ENCODE data around the gene RAB3GAP1. TPM values are rescaled to one million over a fixed set of nuclear protein-coding genes. Genes with fewer than 3 reads are reported as not detected.
"Not testable (repeated sequence)": the region's sequence is repeated elsewhere in the genome, so short reads cannot be mapped to it uniquely, and the experiment has no call there.

RAB3GAP1 gene
- total RNA-seq, 1 experiment from 2014 or later = 50.6 TPM

DNA sequence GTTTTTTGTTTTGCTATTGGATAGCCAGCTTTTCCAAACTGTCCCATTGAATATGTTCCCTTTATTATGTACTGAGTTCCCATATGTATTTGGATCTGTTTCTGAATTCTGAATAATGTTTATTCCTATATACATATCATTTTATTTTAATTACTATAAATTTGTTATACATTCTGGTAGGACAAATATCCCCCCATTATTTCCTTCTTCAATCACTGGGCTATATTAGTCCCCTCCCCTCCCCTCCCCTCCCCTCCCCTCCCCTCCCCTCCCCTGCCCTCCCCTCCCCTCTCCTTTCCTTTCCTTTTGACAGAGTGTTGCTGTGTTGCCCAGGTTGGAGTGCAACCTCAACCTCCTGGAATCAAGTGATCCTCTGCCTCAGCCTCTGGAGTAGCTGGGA, 26.3 kb downstream of the RAB3GAP1 start:
- H3K27me3 Mint-ChIP-seq (ENCODE audit: unreplicated experiment) = no peaks in the 10 kb centered on the region
- intact Hi-C loops (cut with micrococcal nuclease; ENCODE audit: unreplicated experiment) = no loop called here
- H3K27ac Mint-ChIP-seq (ENCODE audit: unreplicated experiment) = no peak overlapping the region
- no TSS peak for BruUV-seq (replicated peaks)
- CTCF ChIA-PET = interaction anchor here (0.7 kb wide), 1 partner anchor 8 kb away, joined by 5 read pairs; no protein-coding TSS in a partner anchor
- H3K9me3 Mint-ChIP-seq (ENCODE audit: low read depth, unreplicated experiment) = peaks cover 4% of the 10 kb centered on the region
- H3K4me1 Mint-ChIP-seq (ENCODE audit: low read depth, unreplicated experiment) = peaks cover 15% of the 10 kb centered on the region
- TF ChIP-seq, protein P1, sequence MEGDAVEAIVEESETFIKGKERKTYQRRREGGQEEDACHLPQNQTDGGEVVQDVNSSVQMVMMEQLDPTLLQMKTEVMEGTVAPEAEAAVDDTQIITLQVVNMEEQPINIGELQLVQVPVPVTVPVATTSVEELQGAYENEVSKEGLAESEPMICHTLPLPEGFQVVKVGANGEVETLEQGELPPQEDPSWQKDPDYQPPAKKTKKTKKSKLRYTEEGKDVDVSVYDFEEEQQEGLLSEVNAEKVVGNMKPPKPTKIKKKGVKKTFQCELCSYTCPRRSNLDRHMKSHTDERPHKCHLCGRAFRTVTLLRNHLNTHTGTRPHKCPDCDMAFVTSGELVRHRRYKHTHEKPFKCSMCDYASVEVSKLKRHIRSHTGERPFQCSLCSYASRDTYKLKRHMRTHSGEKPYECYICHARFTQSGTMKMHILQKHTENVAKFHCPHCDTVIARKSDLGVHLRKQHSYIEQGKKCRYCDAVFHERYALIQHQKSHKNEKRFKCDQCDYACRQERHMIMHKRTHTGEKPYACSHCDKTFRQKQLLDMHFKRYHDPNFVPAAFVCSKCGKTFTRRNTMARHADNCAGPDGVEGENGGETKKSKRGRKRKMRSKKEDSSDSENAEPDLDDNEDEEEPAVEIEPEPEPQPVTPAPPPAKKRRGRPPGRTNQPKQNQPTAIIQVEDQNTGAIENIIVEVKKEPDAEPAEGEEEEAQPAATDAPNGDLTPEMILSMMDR (IDR thresholded peaks at IDR 0.05; ENCODE audit: unreplicated experiment) = no peak
- H3K4me3 Mint-ChIP-seq (ENCODE audit: low read depth, unreplicated experiment) = no peak overlapping the region
- DNase-seq = no peak
- H3K36me3 Mint-ChIP-seq (ENCODE audit: insufficient read depth, unreplicated experiment) = peaks cover 21% of the 10 kb centered on the region

DNA sequence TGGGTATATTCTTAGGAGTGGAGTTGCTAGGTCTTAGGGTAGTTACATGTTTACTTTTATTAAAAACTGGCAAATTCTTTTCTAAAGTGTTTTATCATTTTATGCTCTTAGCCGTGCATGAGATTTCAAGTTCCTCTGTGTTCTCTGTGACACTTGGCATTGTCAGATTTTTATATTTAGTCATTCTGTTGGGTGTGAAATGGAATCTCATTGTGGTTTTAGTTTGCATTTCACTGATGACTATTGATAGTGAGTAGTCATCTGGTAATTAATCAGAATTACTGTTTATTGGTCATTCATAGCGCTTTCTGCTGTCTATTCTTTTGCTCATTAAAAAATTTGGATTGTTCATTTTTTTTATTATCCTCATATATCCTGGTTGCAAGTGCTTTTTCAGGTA, 34.1 kb downstream of the RAB3GAP1 start:
- peaks cover 14% of the 10 kb centered on the region for H3K36me3 Mint-ChIP-seq (ENCODE audit: insufficient read depth, unreplicated experiment)
- peaks cover 18% of the 10 kb centered on the region for H3K4me1 Mint-ChIP-seq (ENCODE audit: low read depth, unreplicated experiment)
- DNase-seq = no peak
- H3K4me3 Mint-ChIP-seq (ENCODE audit: low read depth, unreplicated experiment) = no peak overlapping the region
- CTCF ChIA-PET = no interaction called here
- H3K27me3 Mint-ChIP-seq (ENCODE audit: unreplicated experiment) = no peaks in the 10 kb centered on the region
- no TSS peak for BruUV-seq (replicated peaks)
- no peaks in the 10 kb centered on the region for H3K9me3 Mint-ChIP-seq (ENCODE audit: low read depth, unreplicated experiment)
- TF ChIP-seq, protein P1 (IDR thresholded peaks at IDR 0.05; ENCODE audit: unreplicated experiment) = no peak
- H3K27ac Mint-ChIP-seq (ENCODE audit: unreplicated experiment) = no peak overlapping the region
- intact Hi-C loops (cut with micrococcal nuclease; ENCODE audit: unreplicated experiment) = no loop called here

DNA sequence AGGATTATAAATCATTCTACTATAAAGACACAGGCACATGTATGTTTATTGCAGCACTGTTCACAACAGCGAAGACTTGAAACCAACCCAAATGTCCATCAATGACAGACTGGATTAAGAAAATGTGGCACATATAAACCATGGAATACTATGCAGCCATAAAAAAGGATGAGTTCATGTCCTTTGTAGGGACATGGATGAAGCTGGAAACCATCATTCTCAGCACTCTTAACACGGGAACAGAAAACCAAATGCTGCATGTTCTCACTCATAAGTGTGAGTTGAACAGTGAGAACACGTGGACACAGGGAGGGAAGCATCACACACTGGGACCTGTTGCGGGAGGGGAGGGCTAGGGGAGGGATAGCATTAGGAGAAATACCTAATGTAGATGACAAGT, 37.5 kb downstream of the RAB3GAP1 start:
- BruUV-seq (replicated peaks); DNase-seq; H3K27me3 Mint-ChIP-seq (ENCODE audit: unreplicated experiment); H3K36me3 Mint-ChIP-seq (ENCODE audit: insufficient read depth, unreplicated experiment); intact Hi-C loops (cut with micrococcal nuclease; ENCODE audit: unreplicated experiment); H3K27ac Mint-ChIP-seq (ENCODE audit: unreplicated experiment); CTCF ChIA-PET; H3K9me3 Mint-ChIP-seq (ENCODE audit: low read depth, unreplicated experiment); H3K4me3 Mint-ChIP-seq (ENCODE audit: low read depth, unreplicated experiment): not testable (repeated sequence)
- H3K4me1 Mint-ChIP-seq (ENCODE audit: low read depth, unreplicated experiment) = peaks cover 36% of the 10 kb centered on the region

DNA sequence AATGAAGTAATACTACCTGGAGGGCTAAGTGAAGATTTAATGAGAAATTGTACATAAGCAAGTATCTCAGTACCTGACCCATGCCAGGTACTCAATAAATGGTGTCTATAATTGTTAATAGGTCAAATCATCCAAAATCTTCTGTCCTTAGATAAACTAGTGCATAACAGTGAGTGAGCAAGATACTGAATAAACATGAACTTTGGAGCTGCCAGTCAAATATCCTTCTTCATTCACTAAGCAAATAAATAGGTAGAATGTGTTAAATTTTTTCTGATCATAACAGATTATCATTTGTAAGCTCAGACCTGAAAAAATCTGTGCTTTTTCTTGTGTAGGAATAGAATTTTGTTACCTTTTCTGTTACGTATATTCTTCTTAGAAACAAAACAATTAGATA, 39.6 kb downstream of the RAB3GAP1 start:
- TF ChIP-seq, protein P1 (IDR thresholded peaks at IDR 0.05; ENCODE audit: unreplicated experiment) = no peak
- Mint-ChIP-seq H3K27ac (ENCODE audit: unreplicated experiment) (no peak overlapping the region), H3K4me3 (ENCODE audit: low read depth, unreplicated experiment) (no peak overlapping the region), H3K36me3 (ENCODE audit: insufficient read depth, unreplicated experiment) (peaks cover 8% of the 10 kb centered on the region), H3K27me3 (ENCODE audit: unreplicated experiment) (no peaks in the 10 kb centered on the region), H3K4me1 (ENCODE audit: low read depth, unreplicated experiment) (peaks cover 29% of the 10 kb centered on the region), H3K9me3 (ENCODE audit: low read depth, unreplicated experiment) (no peaks in the 10 kb centered on the region)
- CTCF ChIA-PET = interaction anchor here (0.6 kb wide), 1 partner anchor 36 kb away, joined by 7 read pairs; no protein-coding TSS in a partner anchor
- intact Hi-C loops (cut with micrococcal nuclease; ENCODE audit: unreplicated experiment) = loop anchor here (5.0 kb wide), 1 partner anchor 39 kb away; the partner anchor contains the start of gene RAB3GAP1
- no TSS peak for BruUV-seq (replicated peaks)
- no peak for DNase-seq

DNA sequence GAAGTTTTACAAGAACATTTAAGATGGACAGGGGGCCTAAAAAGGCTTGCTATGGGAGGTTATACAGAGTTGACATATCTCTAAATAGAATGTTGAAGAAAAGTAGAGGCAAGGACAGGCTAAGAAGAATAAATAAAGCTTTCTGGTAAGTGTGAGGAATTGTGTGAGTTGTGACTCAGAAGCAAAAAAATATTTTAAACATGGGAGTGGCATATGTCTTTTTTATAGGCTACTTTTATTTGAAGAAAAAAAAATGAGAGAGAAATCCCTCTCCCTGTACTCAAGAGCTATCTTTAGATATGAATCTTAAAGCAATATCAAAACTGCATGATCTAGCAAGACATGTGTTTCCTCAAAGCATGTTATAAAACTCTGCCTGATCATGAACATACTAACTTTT, 41.1 kb downstream of the RAB3GAP1 start:
- CTCF ChIA-PET = interaction anchor here (0.6 kb wide), 1 partner anchor 84 kb away, joined by 3 read pairs; no protein-coding TSS in a partner anchor
- intact Hi-C loops (cut with micrococcal nuclease; ENCODE audit: unreplicated experiment) = loop anchor here (5.0 kb wide), 1 partner anchor 41 kb away; the partner anchor contains the start of gene RAB3GAP1

More for the DNA sequence above, 41.1 kb downstream of the RAB3GAP1 start:
- H3K4me1 Mint-ChIP-seq (ENCODE audit: low read depth, unreplicated experiment) = peaks cover 29% of the 10 kb centered on the region
- no peaks in the 10 kb centered on the region for H3K9me3 Mint-ChIP-seq (ENCODE audit: low read depth, unreplicated experiment)
- no peak for DNase-seq
- BruUV-seq (replicated peaks) = no TSS peak
- TF ChIP-seq, protein P1 (IDR thresholded peaks at IDR 0.05; ENCODE audit: unreplicated experiment) = no peak
- no peak overlapping the region for H3K4me3 Mint-ChIP-seq (ENCODE audit: low read depth, unreplicated experiment)
- H3K27ac Mint-ChIP-seq (ENCODE audit: unreplicated experiment) = no peak overlapping the region
- no peaks in the 10 kb centered on the region for H3K27me3 Mint-ChIP-seq (ENCODE audit: unreplicated experiment)
- peaks cover 4% of the 10 kb centered on the region for H3K36me3 Mint-ChIP-seq (ENCODE audit: insufficient read depth, unreplicated experiment)
